ENCODE measurements around the gene L1TD1.
"Not testable (repeated sequence)": the region's sequence is repeated elsewhere in the genome, so short reads cannot be mapped to it uniquely, and the experiment has no call there.

L1TD1 gene

GRCh38 chr1:62237950-62238374, 43.3 kb downstream of the L1TD1 start:
- Histone ChIP-seq H2AK5ac (ENCODE audit: low read length, severe bottlenecking) (no peak overlapping the region), H3K4me3 (ENCODE audit: insufficient read depth in 1 of 2, low read depth in 1 of 2, low read length in 2 of 2) (no peak overlapping the region), H2BK5ac (ENCODE audit: low read depth, low read length, poor library complexity, severe bottlenecking) (no peak overlapping the region), H4K91ac (ENCODE audit: low read length) (no peak overlapping the region), H3K9ac (ENCODE audit: low read length) (no peak overlapping the region), H3K79me1 (replicated peaks; ENCODE audit: low read length, poor library complexity, severe bottlenecking) (no peaks in the 10 kb centered on the region), H3K18ac (ENCODE audit: low read depth in 1 of 2, low read length in 2 of 2) (no peak overlapping the region), H2AFZ (ENCODE audit: low read depth, low read length) (no peak overlapping the region), H3K36me3 (ENCODE audit: control insufficient read depth in 1 of 2, insufficient read depth in 2 of 2, low read depth in 1 of 2, low read length in 2 of 2) (no peaks in the 10 kb centered on the region), H2BK15ac (ENCODE audit: low read depth, poor library complexity, severe bottlenecking) (no peak overlapping the region), H3K14ac (ENCODE audit: low read length in 2 of 2) (no peak overlapping the region), H3K27me3 (ENCODE audit: control insufficient read depth in 1 of 2, insufficient read depth in 1 of 2, low read length in 2 of 2) (no peaks in the 10 kb centered on the region), H3K23ac (ENCODE audit: low read length in 2 of 2) (no peak overlapping the region), H2BK120ac (ENCODE audit: low read depth, low read length) (no peak overlapping the region), H3K4me2 (ENCODE audit: low read length, poor library complexity, severe bottlenecking) (no peak overlapping the region), H4K8ac (ENCODE audit: low read length) (no peak overlapping the region), H3K9me3 (ENCODE audit: control insufficient read depth, low read length) (no peaks in the 10 kb centered on the region), H3K4me1 (ENCODE audit: control insufficient read depth, insufficient read depth, low read depth, low read length) (peaks cover 2% of the 10 kb centered on the region), H3K27ac (ENCODE audit: low read length, poor library complexity, severe bottlenecking) (no peak overlapping the region), H2BK12ac (ENCODE audit: low read length in 2 of 2) (no peak overlapping the region), H3K4ac (ENCODE audit: low read depth in 1 of 2, low read length in 2 of 2) (no peak overlapping the region)
- no peak for DNase-seq
- WGBS, result 49% methylated on average over 8 of the region's 8 CpGs

DNA sequence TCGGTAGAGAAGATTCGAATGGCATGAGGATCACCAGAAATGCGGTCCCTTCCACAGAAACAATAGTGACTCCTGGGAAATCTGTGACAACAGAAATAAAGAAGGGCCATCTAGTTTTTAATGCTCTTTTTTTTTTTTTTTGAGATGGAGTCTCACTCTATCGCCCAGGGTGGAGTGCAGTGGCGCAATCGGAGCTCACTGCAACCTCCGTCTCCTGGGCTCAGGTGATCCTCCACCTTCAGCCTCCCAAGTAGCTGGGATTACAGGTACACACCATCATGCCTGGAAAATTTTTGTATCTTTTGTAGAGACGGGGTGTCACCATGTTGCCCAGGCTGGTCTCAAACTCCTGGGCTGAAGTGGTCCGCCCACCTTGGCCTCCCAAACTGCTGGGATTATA, 43.9 kb downstream of the L1TD1 start:
- H2BK12ac ChIP-seq (ENCODE audit: low read length in 2 of 2), result no peak overlapping the region
- no peaks in the 10 kb centered on the region for H3K9me3 ChIP-seq (ENCODE audit: control insufficient read depth, low read length)
- no peak overlapping the region for H3K23ac ChIP-seq (ENCODE audit: low read length in 2 of 2)
- no peaks in the 10 kb centered on the region for H3K27me3 ChIP-seq (ENCODE audit: control insufficient read depth in 1 of 2, insufficient read depth in 1 of 2, low read length in 2 of 2)
- H3K79me1 ChIP-seq (replicated peaks; ENCODE audit: low read length, poor library complexity, severe bottlenecking), result no peaks in the 10 kb centered on the region
- no peak for DNase-seq
- H3K9ac ChIP-seq (ENCODE audit: low read length), result no peak overlapping the region
- no peak overlapping the region for H3K4ac ChIP-seq (ENCODE audit: low read depth in 1 of 2, low read length in 2 of 2)
- no peak overlapping the region for H3K27ac ChIP-seq (ENCODE audit: low read length, poor library complexity, severe bottlenecking)
- no peak overlapping the region for H3K4me2 ChIP-seq (ENCODE audit: low read length, poor library complexity, severe bottlenecking)
- H2AK5ac ChIP-seq (ENCODE audit: low read length, severe bottlenecking), result no peak overlapping the region
- H2BK5ac ChIP-seq (ENCODE audit: low read depth, low read length, poor library complexity, severe bottlenecking), result no peak overlapping the region
- peaks cover 2% of the 10 kb centered on the region for H3K4me1 ChIP-seq (ENCODE audit: control insufficient read depth, insufficient read depth, low read depth, low read length)
- no peak overlapping the region for H4K8ac ChIP-seq (ENCODE audit: low read length)
- H3K36me3 ChIP-seq (ENCODE audit: control insufficient read depth in 1 of 2, insufficient read depth in 2 of 2, low read depth in 1 of 2, low read length in 2 of 2), result no peaks in the 10 kb centered on the region
- H2BK15ac ChIP-seq (ENCODE audit: low read depth, poor library complexity, severe bottlenecking), result no peak overlapping the region
- no peak overlapping the region for H3K4me3 ChIP-seq (ENCODE audit: insufficient read depth in 1 of 2, low read depth in 1 of 2, low read length in 2 of 2)
- H2AFZ ChIP-seq (ENCODE audit: low read depth, low read length), result no peak overlapping the region
- 90% methylated on average over 9 of the region's 9 CpGs for WGBS
- H3K14ac ChIP-seq (ENCODE audit: low read length in 2 of 2), result no peak overlapping the region
- no peak overlapping the region for H3K18ac ChIP-seq (ENCODE audit: low read depth in 1 of 2, low read length in 2 of 2)
- no peak overlapping the region for H2BK120ac ChIP-seq (ENCODE audit: low read depth, low read length)
- H4K91ac ChIP-seq (ENCODE audit: low read length), result no peak overlapping the region

- WGBS, result no CpG with 5 or more reads among the region's 3 CpGs
- H3K36me3 ChIP-seq (ENCODE audit: control insufficient read depth in 1 of 2, insufficient read depth in 2 of 2, low read depth in 1 of 2, low read length in 2 of 2), result not testable (repeated sequence)
Observed at GRCh38 chr1:62239652-62240403, 45.2 kb downstream of the L1TD1 start.

DNA sequence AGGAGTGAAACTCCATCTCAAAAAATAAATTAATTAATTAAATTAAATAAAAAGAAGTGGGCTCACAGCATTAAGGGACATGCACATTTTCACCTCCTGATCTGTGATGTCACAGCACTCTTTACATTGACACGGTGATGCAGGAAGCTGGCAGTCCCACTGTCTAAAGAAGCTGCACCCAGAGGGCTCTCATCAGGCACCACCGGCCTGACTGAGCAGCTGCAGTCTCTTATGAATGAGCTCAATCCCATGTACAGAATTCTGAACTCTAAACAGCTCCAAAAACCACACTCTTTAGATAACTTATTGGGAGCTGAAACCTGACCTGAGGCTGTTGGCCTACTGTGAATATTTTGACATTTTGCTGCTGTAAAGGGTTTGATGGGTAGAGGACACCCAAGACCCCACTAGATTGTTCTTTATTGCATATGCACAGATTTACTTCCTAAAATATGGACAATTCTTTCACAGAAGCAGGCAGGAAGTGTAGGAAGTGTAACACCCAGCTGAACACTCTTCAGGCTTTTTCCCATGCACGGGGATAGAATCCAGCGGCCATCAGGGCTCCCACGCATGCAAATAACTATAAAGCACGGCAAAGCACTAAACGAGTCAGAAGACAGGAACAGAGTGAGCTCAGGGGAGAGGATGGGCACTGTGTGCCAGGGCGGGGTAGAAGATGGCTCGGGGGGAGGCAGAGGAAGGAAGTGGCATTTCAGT, 46.2 kb downstream of the L1TD1 start:
- H2BK120ac ChIP-seq (ENCODE audit: low read depth, low read length), result no peak overlapping the region
- no peak overlapping the region for H2AK5ac ChIP-seq (ENCODE audit: low read length, severe bottlenecking)
- H2BK5ac ChIP-seq (ENCODE audit: low read depth, low read length, poor library complexity, severe bottlenecking), result no peak overlapping the region
- H3K4ac ChIP-seq (ENCODE audit: low read depth in 1 of 2, low read length in 2 of 2), result no peak overlapping the region
- 64% methylated on average over 8 of the region's 9 CpGs for WGBS
- no peak overlapping the region for H3K27ac ChIP-seq (ENCODE audit: low read length, poor library complexity, severe bottlenecking)
- H3K18ac ChIP-seq (ENCODE audit: low read depth in 1 of 2, low read length in 2 of 2), result peak overlapping the region in 1 of 2 experiments; percentile 18
- H3K79me1 ChIP-seq (replicated peaks; ENCODE audit: low read length, poor library complexity, severe bottlenecking), result no peaks in the 10 kb centered on the region
- H3K4me3 ChIP-seq (ENCODE audit: insufficient read depth in 1 of 2, low read depth in 1 of 2, low read length in 2 of 2), result no peak overlapping the region
- no peaks in the 10 kb centered on the region for H3K36me3 ChIP-seq (ENCODE audit: control insufficient read depth in 1 of 2, insufficient read depth in 2 of 2, low read depth in 1 of 2, low read length in 2 of 2)
- H3K27me3 ChIP-seq (ENCODE audit: control insufficient read depth in 1 of 2, insufficient read depth in 1 of 2, low read length in 2 of 2), result no peaks in the 10 kb centered on the region
- H3K23ac ChIP-seq (ENCODE audit: low read length in 2 of 2), result no peak overlapping the region
- no peak overlapping the region for H4K91ac ChIP-seq (ENCODE audit: low read length)
- no peak overlapping the region for H4K8ac ChIP-seq (ENCODE audit: low read length)
- DNase-seq, result peak; percentile 12
- no peak overlapping the region for H2BK15ac ChIP-seq (ENCODE audit: low read depth, poor library complexity, severe bottlenecking)
- H3K4me2 ChIP-seq (ENCODE audit: low read length, poor library complexity, severe bottlenecking), result no peak overlapping the region
- no peak overlapping the region for H2AFZ ChIP-seq (ENCODE audit: low read depth, low read length)
- H2BK12ac ChIP-seq (ENCODE audit: low read length in 2 of 2), result no peak overlapping the region
- no peaks in the 10 kb centered on the region for H3K9me3 ChIP-seq (ENCODE audit: control insufficient read depth, low read length)
- no peak overlapping the region for H3K9ac ChIP-seq (ENCODE audit: low read length)
- H3K4me1 ChIP-seq (ENCODE audit: control insufficient read depth, insufficient read depth, low read depth, low read length), result peaks cover 2% of the 10 kb centered on the region
- H3K14ac ChIP-seq (ENCODE audit: low read length in 2 of 2), result no peak overlapping the region

More at GRCh38 chr1:62239652-62240403, 45.2 kb downstream of the L1TD1 start:
- H3K14ac ChIP-seq (ENCODE audit: low read length in 2 of 2); H2BK15ac ChIP-seq (ENCODE audit: low read depth, poor library complexity, severe bottlenecking); H3K9ac ChIP-seq (ENCODE audit: low read length); H3K27ac ChIP-seq (ENCODE audit: low read length, poor library complexity, severe bottlenecking); H2BK12ac ChIP-seq (ENCODE audit: low read length in 2 of 2); H4K8ac ChIP-seq (ENCODE audit: low read length); H3K4me2 ChIP-seq (ENCODE audit: low read length, poor library complexity, severe bottlenecking); H2AK5ac ChIP-seq (ENCODE audit: low read length, severe bottlenecking); H3K18ac ChIP-seq (ENCODE audit: low read depth in 1 of 2, low read length in 2 of 2); H3K9me3 ChIP-seq (ENCODE audit: control insufficient read depth, low read length); H2BK5ac ChIP-seq (ENCODE audit: low read depth, low read length, poor library complexity, severe bottlenecking); H3K4ac ChIP-seq (ENCODE audit: low read depth in 1 of 2, low read length in 2 of 2); H3K4me3 ChIP-seq (ENCODE audit: insufficient read depth in 1 of 2, low read depth in 1 of 2, low read length in 2 of 2); H3K4me1 ChIP-seq (ENCODE audit: control insufficient read depth, insufficient read depth, low read depth, low read length); H2BK120ac ChIP-seq (ENCODE audit: low read depth, low read length); H4K91ac ChIP-seq (ENCODE audit: low read length); H3K79me1 ChIP-seq (replicated peaks; ENCODE audit: low read length, poor library complexity, severe bottlenecking); H2AFZ ChIP-seq (ENCODE audit: low read depth, low read length); H3K27me3 ChIP-seq (ENCODE audit: control insufficient read depth in 1 of 2, insufficient read depth in 1 of 2, low read length in 2 of 2); DNase-seq; H3K23ac ChIP-seq (ENCODE audit: low read length in 2 of 2): not testable (repeated sequence)

Measured in mesenchymal stem cell (in vitro differentiated cells and primary cell).